CD4-positive, alpha-beta T cell treated with Interleukin-10 for 1 hour (primary cell): ENCODE data around the gene FUZ.

ENCODE experiments used
- DNase-seq: peaks from one replicate; pipeline ENCODE4 v3.0.0-alpha.2; 2020

The FUZ gene

DNA sequence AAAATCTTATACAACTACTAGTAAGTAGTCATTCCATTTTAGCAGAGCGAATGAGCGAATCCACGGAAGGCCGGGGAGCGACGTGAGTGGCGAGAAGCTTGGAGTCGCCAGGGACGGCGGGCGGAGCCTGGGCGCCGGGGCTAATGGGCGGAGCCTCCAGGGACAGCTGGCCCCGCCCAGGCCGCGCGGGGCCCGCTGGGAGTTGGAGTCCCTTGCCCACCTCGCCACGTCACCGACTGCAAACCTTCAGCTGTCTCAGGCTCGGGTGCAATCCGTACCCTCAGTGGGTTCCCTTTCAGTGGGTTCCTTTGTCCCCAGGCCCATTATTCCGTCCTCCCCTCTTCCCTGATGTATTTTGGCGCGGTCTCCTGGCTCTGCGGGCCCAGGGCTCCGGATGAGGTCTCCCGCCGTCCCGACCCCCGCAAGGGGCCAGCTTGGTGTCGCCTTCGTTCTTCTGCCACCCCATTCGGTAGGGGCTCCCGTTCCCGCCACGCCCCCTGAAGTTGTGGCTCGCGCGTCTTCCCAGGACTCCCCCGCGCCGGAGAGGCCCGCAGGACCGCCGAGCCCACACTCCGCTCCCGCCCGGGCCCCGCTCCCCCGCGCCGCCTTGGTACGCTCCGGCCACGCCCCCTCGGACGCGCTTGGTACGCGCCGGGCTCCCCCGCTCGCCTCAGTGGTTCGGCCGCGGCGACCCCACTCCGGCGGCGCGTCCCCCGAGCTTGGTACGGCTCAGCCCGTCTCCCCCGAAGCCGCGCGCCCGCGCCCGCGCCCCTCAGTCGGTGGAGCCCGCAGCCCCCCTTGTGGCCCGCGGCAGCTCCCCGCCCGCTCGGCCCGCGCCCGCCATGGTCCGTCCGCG, 37.6 kb upstream of the FUZ start, which contains the start of gene PTOV1:
TSS of gene PTOV1 (plus strand) at position 673 of the 856 bp plus-strand sequence.
- peak; percentile 91 for DNase-seq

DNA sequence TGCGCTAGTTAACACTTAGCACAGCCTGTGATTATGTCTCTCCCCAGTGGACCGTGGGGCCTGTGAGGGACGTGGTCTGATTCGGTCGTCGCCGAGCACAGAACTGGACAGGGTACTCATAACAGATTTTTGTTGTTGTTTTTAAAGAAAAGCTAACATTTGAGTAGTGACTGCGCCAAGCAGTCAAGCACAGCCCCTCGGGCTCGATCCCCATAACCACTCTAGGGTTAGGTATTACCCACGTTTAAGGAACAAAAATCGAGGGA, 37.1 kb upstream of the FUZ start:
- no peak for DNase-seq

DNA sequence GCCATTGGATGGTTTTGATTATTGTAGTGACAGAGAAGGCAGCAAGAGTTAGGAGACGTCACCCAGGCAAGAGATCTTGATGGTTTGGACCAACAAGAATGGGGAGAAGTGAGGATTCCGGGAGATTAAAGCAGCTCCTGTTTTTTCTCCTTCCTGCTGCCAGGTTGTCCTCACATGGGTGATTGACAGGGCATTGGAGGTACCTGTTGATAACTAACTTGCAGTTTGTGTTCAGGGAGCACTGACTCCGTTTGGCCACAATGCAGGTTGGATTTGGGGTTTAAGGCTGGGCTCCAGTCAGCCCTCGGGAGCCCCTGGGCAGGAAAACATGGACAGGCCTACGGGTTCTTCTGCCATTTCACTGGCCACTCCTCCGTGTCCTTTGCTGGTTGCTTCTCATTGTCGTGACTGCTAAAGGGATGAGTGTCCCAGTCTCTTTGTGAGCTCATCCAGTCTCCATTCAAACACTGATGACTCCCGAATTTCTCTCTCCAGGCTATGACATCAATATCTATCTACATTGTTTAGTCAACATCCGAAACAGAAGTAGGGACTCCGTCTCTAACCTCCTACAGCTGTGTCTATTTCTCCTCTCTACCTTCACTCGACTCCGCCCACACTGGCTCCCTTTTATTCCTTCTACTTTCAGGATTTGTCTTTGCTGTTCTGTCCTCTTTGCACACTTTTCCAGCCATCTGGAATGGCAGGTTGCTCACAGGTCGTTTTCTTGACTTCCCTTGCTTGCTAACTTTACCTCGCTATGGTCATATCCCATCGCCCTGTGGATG, 36.5 kb upstream of the FUZ start:
- no peak for DNase-seq

DNA sequence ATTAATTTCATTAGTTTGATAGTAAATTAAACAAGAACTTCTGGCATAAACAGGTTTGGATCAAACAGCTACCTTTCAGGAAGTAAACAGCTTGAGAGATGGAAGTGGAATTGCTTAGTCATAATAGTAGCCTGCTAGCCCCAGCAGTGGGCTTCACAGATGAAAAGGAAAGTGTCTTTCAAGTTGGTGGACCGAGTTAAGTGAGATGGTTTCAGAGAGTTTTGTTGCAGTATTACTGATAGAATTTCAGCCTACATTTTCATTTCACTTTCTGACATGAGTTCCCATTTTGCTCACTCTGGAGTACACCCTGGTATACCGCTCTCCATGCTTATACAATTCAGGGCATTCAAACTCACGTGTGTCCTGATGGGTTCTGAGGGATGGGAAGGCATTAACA, 35.8 kb upstream of the FUZ start:
- DNase-seq = no peak

DNA sequence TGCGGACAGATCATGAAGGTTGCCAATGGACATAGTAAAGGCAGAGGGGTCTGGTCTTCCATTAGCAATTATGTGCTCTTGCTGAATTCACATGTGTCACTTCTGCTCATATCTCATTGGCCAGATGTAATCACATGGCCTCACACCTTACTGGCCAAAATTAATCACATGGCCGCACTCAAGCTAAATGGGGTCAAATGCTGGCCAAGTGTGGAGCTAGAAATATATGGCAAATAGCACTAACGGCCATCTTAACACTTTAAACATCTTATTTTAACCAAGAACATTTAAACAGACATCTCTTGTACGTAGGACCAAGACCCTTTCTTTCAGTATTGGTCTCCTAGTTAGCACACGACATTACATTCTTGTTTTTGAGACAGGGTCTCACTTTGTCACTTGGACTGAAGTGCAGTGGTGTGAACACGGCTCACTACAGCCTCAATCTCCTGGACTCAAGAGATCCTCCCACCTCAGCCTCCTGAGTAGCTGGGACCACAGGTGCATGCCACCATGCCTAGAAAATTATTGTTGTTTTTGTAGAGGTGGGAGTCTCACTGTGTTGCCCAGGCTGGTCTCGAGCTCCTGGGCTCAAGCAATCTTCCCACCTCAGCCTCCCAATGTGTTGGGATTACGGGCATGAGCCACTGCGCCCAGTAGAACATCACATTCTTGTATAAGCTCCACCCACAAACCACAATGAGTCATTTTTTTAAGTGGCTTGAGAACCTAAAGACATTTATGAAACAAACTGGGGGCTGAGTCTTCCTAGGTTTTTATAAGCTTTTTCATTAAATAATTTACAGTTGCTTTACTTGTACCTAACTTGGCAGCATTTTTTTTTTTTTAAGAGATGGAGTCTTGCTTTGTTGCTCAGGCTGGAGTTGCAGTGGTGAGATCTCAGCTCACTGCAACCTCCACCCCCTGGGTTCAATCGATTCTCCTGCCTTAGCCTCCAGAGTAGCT, 34.9 kb upstream of the FUZ start:
- peak; percentile 56 for DNase-seq

DNA sequence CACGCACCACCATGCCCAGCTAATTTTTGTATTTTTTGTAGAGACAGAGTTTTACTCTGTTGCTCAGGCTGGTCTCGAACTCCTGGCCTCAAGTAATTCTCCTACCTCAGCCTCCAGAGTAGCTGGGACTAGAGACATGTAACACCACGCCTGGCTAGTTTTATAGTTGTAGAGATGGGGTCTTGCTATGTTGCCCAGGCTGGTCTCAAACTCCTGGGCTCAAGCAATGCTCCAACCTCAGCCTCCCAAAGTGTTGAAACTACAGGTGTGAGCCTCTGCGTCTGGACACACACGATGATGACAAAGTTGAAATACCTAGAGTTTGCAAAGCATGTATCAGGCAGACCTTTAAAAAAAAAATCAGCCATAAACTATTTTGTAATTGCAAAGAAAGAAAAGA, 33.3 kb upstream of the FUZ start:
- DNase-seq = no peak

DNA sequence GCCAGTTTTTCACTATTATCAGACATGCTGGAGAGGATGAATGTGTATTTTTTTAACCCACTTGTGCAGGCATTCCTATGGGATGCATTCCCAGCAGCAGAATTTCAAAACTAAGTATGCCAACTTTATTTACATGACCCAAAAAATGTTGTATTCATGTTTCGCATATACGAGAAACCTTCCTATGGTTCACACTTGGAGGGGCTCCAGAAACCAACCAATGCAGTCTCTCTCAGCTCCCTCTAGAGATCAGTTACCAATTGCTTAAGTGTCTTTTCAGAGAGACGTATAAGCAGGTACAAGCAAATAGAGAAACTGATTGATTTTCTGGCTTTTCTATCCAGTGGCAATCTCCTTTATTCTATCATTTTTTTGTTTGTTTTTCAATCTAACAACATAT, 32.3 kb upstream of the FUZ start:
- no peak for DNase-seq

DNA sequence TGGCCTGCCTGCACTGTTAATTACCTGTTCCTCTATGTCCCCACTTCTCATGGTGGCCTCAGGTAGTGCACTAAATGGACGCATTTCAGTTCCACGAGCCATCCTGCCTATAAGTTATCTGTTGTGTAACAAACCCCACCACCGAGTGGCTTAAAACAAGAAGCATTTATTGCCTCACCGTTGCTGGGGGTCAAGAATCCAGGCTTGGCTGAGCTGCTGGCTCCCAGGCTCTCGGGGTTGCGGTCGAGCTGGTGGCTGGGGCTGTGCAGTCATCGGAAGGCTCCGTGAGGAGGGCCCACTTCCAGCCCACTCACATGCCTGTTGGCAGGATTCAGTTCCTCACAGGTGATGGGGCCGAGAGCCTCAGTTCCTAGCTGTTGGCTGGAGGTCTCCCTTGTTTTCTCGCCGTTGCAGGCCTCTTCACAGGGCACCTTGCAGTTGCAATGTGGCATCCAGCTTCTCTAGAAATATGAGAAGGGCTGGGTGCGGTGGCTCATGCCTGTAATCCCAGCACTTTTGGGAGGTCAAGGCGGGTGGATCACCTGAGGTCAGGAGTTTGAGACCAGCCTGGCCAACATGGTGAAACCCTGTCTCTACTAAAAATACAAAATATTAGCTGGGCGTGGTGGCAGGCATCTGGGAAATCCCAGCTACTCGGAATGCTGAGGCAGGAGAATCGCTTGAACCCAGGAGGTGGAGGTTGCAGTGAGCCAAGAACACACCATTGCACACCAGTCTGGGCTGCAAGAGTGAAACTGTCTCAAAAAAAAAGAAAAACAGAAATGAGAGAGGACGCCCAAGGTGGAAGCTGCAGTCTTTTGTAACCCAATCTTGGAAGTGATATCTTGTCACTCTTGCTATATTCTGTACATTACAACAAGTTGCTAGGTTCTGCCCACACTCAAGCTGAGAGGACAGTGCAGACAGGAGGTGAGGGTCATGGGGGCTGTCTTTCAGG, 31.3 kb upstream of the FUZ start:
- no peak for DNase-seq

DNA sequence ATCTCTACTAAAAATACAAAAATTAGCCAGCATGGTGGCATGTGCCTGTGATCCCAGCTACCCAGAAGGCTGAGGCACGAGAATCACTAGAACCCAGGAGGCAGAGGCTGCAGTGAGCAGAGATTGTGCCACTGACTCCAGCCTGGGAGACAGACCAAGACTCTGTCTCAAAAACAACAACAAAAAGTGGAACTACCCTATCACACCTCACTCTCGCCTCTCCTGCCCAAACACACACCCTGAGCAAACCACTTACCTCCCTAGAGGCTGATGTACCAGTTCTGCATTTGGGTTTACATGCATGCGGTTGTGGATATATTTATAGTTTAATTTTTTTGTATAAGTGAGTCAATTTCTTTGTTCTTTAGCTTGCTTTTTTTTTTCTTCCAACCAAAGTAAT, 30.2 kb upstream of the FUZ start:
- DNase-seq = no peak

DNA sequence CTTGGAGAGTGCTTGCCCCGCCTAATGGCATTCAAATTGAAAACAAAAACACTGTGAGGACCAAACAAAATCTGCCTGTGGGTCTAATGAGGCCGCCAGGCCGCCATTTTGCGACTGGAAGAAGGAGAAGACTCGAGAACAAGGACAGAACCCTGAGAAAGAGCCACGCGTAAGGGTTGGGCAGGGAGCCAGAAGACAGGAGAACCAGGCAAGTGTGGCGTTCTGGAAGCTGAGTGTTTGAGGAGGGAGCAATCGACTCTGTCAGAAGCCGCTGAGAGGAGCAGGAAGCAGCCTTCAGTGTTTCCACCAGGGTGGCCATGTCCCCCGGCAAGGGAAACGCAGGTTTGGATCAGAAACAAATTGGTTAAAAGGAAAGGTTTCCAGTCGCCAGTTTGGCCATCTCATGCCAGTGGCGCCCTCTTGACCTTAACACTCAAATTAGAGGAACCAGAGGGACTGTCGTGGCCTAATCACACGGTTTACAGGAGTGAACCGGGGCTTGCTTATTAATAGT, 27.7 kb upstream of the FUZ start:
- DNase-seq = no peak

DNA sequence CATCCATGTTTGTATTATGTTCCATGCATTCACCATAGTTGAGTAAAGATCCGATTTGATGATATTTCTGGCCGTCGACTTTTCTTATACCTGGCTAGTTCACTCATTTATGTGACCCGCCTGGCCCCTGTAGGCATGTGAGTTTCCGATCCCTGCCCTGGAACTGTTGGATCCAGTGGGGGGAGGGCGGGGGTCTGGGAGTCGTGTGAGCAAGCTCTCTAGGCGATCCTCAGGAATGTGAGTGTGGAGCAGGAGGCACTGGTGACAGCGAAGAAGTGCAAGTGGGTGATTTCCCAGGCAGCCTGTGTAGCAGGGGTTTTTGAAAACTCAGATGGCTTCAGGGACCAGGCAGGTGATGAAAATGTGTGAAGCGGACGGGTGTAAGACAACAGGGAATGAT, 27.2 kb upstream of the FUZ start:
- no peak for DNase-seq

DNA sequence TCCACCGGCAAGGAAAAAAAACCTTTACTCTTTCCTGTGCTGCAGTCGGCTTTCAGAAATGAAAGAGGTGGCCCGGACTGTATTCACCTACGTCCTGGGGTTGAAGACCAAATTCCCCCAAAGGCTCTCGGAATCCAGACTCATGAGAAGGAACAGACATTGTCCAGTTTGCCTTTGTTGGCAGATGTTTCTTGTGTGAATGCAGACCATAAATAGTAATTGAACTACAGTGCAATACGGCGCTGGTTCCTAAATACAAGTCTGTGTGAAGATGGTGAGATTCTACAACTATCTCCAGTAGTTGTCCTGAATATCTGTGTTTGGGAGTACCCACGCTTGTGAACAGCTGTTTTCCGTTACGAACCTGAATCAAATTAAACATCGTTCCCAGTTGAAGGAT, 26.6 kb upstream of the FUZ start:
- DNase-seq = no peak

DNA sequence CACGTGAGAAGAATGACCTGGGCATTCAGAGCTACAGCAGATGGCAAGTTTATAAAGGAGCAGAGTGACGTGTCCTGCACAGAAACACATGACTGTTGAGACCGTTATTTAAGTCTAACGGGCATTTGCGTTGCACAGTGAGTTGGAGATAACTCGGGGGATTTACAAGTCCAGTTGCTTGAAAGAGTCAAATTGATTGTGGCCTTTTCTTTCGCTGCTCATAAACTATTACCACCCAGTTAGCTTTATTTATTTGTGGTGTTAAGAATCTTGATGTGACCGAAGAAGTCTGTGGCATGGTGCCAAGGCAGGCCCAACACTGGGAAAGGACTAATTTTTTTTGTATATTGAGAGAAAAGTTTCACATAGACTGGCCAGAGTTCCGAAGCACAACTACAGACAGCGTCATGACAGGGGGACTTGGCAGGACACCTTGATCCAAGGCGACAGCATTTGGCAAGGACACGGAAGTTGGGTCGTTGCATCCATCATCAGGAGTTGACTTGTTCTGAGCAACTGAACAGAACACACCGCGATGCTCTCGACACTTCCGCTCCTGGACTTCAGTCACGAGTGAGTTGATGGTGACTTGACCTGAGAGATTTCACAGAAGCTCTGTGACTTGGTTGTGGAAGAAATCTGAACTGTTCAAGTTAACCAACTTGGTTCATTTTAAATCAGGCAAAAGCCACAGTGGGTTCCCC, 25.9 kb upstream of the FUZ start:
- DNase-seq = no peak

DNA sequence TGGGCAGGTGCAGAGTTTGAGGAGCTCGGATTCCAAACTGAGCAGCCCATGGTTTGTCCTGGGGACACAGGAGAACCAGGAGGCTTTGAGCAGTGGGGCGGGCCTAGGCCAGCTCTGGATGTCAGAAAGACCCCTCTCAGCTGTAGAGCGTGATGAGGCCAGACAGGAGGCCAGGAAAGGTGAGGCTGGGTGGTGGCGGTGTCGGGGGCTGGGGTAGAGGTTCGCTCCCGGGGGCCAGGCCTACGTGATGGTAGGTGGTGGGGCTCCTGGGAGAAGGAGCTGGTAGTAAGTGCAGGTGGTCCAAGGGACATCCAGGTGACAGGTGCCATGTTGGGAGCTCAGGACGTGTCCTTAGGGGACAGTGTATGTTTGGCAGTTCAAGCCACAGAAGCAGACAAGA, 24.3 kb upstream of the FUZ start:
- no peak for DNase-seq

DNA sequence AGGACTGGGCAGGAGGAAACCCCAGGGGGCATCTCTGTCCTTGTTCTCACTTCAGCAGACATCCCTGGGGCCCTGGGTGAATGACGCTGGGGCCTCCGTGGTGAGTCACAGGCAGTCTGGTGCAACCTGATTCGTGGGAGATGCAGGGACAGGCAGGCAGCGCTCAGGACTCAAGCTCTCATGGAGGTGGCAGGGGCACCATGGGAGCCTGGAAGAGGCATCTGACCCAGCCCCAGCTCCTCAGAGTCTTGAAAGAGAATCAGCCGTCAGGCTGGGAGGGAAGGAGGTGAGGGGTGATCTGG, 23.9 kb upstream of the FUZ start:
- DNase-seq = no peak

DNA sequence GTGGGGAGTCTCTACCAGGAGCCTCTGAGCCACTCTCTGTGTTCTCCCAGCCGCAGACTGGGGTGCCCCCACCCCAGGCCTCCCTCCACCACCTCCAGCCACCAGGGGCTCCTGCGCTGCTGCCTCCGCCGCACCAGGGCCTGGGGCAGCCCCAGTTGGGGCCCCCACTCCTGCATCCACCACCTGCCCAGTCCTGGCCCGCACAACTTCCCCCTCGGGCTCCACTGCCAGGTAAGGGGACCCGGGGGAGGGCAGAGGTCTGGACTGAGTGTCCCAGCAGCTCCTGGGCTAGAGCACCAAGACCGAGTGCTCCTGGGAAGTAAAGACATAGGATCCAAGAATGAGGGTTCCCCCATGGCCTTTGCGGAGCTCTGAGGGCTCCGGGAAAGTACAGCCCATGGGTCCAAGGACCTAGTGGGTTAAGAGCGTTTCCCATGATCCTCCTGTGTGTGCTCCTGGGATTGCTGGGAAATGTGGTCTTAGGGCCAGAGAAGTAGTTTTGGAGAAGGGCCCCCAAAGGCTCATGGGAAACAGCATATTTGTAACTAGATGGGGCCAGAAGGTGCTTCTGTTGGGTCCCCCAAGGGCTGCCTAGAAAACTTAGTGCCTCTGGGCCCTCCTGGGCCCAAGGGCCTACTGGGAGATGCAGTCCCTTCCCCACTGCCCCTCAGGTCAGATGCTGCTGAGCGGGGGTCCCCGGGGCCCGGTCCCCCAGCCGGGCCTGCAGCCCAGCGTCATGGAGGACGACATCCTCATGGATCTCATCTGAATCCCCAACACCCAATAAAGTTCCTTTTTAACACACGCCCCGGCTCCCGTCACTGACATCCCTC, 23.3 kb upstream of the FUZ start:
- no peak for DNase-seq

DNA sequence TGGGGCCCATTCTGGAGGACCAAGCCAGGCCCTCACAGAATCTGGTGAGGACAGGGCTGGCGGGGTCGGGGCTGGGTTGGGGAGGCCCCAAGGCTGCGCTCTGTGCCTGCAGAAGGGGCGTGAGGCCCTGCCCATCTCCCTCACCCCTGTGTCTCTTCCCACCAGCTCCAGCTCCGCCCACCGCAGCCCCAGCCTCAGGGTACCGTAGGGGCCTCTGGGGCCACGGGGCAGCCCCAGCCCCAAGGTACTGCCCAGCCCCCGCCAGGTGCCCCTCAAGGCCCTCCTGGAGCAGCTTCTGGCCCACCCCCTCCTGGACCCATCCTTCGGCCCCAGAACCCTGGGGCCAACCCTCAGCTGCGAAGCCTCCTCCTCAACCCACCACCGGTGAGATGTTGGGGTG, 22.5 kb upstream of the FUZ start:
- DNase-seq = no peak

DNA sequence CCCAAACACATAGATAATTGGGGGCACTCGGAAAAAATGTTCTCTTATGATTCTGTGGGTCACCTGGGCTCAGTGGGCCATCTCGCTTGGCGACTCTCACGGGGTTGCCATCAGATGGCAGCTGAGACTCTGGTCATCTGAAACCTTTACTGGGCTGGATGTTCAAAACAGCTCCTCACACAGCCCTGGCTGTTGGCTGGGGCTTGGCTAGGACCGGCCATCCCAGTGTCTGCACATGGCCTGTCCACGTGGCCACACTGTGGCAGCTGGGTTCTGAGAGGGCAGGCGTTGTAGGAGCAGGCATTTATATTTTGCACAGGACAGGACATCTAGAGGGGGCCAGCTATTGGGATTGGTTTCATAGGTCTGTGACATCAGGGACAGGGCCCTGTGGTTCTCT, 20.5 kb upstream of the FUZ start:
- no peak for DNase-seq

DNA sequence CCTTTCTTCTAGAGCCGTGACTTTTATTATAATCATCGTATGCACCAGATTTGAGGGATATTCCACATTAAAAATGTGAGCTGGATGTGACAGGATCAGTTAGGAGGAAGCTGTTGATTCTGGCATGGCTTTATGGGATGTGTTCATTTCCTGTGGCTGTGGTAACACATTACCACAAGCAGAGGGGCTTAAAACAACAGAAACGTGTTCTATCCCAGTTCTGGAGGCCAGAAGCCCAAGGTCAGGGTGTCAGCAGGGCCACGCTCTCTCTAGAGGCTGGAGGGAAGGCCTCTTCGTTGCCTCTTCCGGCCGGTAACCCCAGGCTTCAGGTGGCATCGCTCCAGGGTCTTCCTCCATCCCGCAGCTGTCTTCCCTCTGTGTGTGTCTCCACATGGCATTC, 19.5 kb upstream of the FUZ start:
- no peak for DNase-seq

DNA sequence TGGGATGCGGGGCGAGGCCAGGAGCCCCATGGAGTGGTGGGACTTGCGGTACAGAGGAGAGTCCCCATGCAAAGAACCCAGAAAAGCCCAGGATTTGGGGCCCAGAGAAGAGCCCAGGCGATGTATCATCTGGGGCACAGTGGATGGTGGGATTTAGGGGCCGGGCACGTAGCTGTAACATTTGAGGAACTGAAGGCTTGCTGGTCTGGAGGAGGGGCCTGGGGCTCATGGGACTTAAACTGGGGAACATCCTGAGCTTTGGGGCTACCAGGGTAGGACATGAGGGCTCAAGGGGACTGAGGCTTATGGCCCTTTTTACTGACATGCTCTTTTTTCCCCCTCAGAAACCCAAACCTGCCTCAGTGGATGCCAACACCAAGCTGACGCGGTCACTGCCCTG, 18.5 kb upstream of the FUZ start:
- no peak for DNase-seq

DNA sequence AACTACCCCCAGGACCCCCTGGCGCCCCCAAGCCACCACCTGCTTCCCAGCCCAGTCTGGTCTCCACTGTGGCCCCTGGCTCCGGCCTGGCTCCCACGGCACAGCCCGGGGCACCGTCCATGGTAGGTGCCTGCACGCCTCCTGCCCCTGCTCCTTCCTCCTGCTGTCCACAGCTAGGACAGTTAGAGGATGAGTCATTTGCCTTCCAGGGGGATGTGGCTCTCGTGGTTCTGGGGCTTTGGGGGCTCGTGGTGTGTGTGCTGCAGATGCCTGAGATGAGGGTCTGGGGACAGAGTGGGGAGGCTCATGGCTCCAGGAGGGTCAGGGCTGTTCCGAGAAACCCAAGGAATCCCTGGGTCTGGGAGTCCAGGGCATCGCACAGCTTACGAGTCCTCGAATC, 17.7 kb upstream of the FUZ start:
- no peak for DNase-seq
